T-helper 2 cell treated with Interferon-gamma antibody and Interleukin-4, amounts not matched to agents 5 μg/mL and 100 μg/mL, for 36 hours (primary cell): Measurements from ENCODE around the gene DPYSL4.
A peak's percentile ranks its signal among the peaks of the same experiment; 100 is the strongest.

ENCODE experiments used
- DNase-seq: peaks from one replicate; pipeline ENCODE4 v3.0.0; 2021; ENCODE audit warnings: low spot score
- H3K27ac Mint-ChIP-seq: one replicate; pipeline ENCODE4 v1.8.0; 2021; ENCODE audit warnings: mild to moderate bottlenecking, mixed read lengths
- H3K27me3 Mint-ChIP-seq: one replicate; pipeline ENCODE4 v1.8.0; 2021; ENCODE audit warnings: low read depth, mixed read lengths
- H3K36me3 Mint-ChIP-seq: one replicate; pipeline ENCODE4 v1.8.0; 2021; ENCODE audit warnings: low read depth, mixed read lengths
- H3K4me1 Mint-ChIP-seq: one replicate; pipeline ENCODE4 v1.8.0; 2021; ENCODE audit warnings: low read depth, mixed read lengths
- H3K4me3 Mint-ChIP-seq: one replicate; pipeline ENCODE4 v1.8.0; 2022; ENCODE audit warnings: mild to moderate bottlenecking, moderate library complexity, mixed read lengths
- H3K9me3 Mint-ChIP-seq: one replicate; pipeline ENCODE4 v1.8.0; 2021; ENCODE audit warnings: mixed read lengths

Gene DPYSL4

DNA sequence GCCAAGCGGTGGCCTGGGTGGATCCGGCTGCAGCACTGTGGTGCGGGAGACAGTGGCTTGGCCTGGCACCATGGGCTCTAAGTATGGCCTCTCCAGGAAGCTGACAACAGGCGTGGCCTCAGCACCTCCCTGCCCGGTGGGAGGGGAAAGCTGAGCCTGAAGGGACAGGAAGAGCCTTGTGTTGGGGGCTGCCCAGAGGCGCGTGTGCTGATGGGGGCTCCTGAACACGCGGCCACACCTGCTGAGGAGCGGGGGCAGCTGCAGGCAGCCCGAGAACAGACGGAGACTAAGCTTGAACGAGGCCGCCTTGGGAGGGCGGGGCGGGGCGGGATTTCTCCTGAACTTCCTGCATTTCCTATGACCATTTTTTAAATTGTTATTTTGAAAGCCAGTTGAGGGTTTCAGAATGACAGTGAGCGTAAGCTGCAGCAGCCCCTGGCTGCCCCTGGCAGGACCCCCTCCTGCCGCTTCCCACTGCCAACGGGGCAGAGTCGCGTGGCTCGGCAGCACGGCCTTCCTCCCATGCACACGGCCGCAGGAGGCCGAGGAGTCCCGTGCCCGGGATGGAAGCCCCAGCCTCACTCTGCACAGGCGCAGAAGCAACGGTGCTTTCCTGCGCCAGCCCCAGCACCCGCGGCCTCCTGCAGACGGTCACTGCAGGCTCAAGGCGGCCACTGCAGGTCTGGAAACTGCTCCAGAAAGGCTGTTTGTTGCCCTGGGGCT is 43.2 kb downstream of the DPYSL4 start:
- Mint-ChIP-seq H3K36me3 (no peaks in the 10 kb centered on the region), H3K27me3 (no peaks in the 10 kb centered on the region), H3K4me1 (peaks cover 31% of the 10 kb centered on the region), H3K27ac (peak overlapping the region; percentile 95), H3K9me3 (no peaks in the 10 kb centered on the region), H3K4me3 (peak overlapping the region; percentile 82)
- DNase-seq: peak; percentile 40

DNA sequence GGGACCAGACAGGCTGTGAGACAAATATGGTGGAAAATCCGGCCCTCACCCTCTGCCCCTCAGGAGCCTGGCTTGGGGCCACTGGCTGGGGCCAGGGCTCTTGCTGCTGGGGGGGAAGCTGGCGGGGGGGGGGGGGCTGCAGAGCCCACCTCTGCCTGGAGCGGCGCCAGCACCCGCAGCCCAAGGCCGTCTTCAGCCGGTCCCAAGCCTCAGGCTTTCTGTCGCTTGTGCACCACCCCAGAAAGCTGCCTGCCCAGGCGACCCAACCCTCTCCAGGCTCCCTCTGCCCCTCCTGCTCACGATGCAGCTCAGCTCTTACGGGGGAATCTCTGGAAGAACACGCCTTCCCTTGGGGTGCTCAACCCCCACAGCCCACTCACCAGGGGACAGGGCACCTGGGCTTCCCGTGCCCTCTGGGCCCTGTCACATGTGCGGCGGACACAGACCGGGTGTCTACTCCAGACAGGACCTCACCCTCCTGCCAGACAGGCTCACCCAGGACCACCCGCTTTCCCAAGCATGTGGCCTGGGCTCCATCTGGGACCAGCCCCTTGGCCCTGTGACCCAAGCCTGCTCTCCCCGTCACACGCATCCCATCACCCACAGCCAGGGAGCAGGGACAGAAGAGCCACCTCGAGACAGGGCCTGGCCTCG is 43.9 kb downstream of the DPYSL4 start:
- Mint-ChIP-seq H3K9me3 (no peaks in the 10 kb centered on the region), H3K4me3 (peak overlapping the region; percentile 82), H3K27me3 (no peaks in the 10 kb centered on the region), H3K27ac (peak overlapping the region; percentile 95), H3K4me1 (peaks cover 31% of the 10 kb centered on the region), H3K36me3 (no peaks in the 10 kb centered on the region)
- no peak for DNase-seq

DNA sequence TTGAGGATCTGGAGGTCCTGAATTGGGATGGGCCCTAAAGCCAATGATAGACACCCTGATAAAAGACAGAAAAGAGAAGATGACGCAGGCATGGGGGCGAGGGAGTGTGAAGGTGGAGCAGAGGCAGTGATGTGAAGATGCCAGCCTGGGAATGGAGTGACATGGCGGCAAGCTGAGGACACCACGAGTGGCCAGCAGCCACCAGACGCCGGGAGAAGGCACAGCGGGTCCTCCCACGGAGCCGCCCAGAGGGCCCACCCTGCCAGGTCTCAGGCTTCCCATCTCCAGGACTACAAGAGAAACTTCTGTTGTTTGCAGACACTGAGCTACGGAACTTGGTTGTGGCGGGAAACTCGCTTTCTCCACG is 44.9 kb downstream of the DPYSL4 start:
- Mint-ChIP-seq H3K27ac (peak overlapping the region; percentile 82), H3K4me1 (peaks cover 31% of the 10 kb centered on the region), H3K9me3 (no peaks in the 10 kb centered on the region), H3K36me3 (no peaks in the 10 kb centered on the region), H3K27me3 (no peaks in the 10 kb centered on the region), H3K4me3 (no peak overlapping the region)
- no peak for DNase-seq

DNA sequence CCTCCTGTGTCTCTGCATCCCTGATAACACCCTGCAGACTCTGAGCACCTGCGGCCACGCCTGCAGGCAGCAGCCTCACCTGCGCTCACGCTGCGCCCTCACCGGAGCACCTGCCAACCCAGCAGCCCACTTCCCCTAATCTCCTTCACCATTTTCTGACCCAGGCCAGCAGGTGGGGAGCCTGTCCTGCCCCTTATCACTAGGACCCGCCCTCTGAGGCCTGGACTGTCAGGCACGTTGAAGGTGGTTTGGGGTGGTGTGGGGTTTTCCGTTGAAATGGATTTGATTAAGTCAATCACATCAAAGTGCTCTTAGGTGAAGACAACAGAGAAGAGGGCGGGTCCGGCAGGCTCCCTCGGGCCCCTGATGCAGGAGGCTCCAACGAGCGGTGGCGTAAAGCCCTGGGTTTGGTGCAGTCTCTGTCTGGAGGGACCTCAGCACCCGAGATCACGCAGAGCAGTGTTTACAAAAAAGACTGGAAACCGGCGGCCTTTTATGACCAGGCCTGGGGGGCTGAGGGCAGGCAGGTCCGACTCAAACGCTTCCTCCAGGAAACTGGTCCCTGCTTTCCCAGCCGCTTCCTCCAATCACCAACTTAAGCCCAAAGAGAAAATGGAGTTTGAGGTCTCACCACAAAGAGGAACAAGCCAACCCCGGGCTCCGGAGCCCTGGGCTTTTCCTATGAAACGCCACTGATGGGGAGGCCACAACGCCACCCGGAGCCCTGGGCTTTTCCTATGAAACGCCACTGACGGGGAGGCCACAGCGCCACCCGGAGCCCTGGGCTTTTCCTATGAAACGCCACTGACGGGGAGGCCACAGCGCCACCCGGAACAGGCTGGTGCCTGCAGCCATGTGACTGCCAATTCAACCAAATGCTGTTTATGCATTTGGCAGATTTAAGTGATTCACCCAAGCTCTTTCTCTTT is 45.5 kb downstream of the DPYSL4 start:
- no peaks in the 10 kb centered on the region for H3K27me3 Mint-ChIP-seq
- no peaks in the 10 kb centered on the region for H3K9me3 Mint-ChIP-seq
- H3K4me1 Mint-ChIP-seq: peaks cover 30% of the 10 kb centered on the region
- no peaks in the 10 kb centered on the region for H3K36me3 Mint-ChIP-seq
- DNase-seq: peak; percentile 33
- H3K27ac Mint-ChIP-seq: peak overlapping the region; percentile 83
- peak overlapping the region; percentile 46 for H3K4me3 Mint-ChIP-seq

DNA sequence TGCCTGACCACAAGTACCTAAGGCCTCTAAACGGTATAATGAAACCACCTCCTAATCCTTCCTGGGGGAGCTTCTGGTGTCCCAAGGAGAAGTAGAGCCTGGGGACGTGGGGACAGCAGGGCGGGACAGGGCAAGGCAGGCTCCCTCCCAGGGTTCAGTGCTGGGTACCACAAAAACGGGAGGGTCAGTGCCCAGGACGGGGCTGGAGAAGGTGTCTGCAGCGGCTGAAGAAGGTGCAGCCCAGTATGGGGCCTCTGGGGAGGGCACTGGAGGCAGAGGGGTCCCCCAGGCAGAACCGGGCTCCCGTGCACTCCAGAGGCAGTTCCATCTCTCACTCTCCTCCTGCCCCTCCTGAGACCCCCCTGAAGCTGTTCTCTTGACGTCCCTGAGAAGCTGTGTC is 46.2 kb downstream of the DPYSL4 start:
- Mint-ChIP-seq H3K27me3 (no peaks in the 10 kb centered on the region), H3K4me1 (peaks cover 28% of the 10 kb centered on the region), H3K36me3 (no peaks in the 10 kb centered on the region), H3K27ac (peak overlapping the region; percentile 83), H3K9me3 (no peaks in the 10 kb centered on the region), H3K4me3 (peak overlapping the region; percentile 46)
- no peak for DNase-seq

DNA sequence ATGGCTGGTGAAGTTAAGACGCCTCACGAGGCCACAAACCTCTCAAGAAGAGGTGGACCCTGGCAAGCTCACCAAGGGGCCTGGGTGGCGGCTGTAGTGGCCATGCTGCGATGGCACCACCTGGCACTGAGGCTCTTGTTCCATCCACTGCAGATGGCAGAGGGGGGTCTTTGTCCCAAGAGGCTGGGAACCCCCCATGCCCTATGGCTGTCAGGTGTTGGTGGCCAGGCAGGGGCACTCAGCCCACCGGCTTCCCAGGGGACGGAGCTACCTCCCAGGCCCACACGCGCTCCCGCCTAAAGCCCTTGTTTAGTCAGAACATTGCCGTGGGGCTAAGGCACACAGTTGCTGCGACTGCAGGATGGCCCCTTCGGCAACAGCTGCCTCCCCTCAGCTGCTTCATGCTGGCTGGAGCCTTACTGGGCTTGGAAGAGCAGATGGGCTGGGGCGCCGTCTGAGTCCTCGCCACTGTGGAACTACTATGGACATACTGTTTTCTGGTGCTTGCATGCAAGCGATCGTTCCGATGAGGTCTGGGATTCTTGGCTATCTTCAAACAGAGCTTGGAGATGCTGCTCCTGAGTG is 46.8 kb downstream of the DPYSL4 start:
- H3K27ac Mint-ChIP-seq: no peak overlapping the region
- no peak for DNase-seq
- no peaks in the 10 kb centered on the region for H3K27me3 Mint-ChIP-seq
- no peaks in the 10 kb centered on the region for H3K9me3 Mint-ChIP-seq
- H3K36me3 Mint-ChIP-seq: no peaks in the 10 kb centered on the region
- peaks cover 28% of the 10 kb centered on the region for H3K4me1 Mint-ChIP-seq
- H3K4me3 Mint-ChIP-seq: no peak overlapping the region

DNA sequence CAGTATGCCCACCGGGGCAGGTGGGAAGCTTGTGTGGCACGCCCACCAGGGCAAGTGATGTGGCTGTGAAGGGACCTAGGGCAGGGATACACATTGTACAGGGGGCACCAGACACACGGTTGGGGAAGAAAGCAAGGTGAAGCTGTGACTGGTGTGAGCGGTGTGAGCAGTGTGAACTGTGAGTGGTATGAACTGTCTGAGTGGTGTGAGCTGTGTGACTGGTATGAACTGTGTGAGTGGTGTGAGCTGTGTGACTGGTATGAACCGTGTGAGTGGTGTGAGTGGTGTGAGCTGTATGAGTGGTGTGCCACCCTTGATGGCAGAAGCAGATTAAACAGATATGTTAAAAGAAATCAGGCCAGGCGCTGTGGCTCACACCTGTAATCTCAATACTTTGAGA is 48.1 kb downstream of the DPYSL4 start:
- DNase-seq: no peak
- Mint-ChIP-seq H3K27ac (no peak overlapping the region), H3K36me3 (no peaks in the 10 kb centered on the region)

DNA sequence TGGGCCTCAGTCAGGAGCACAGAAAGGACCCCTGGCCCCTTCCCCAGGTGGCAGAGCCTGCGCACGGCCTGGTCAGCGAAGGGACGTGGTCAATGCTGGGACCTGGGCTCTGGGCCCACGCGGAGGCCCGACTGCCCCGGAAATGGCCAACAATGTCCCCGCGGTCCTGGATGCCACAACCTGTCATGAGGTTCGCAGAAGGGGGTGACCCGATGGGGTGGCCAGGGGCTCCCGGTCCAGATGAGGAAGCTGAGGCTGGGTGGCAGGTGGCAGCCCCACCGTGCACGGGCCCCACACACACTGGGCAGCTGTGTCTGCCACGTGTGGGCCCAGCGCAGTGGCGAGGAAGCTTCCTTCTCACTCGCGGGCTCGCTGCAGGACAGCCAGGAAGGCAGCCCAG is 49.4 kb downstream of the DPYSL4 start:
- H3K9me3 Mint-ChIP-seq: no peaks in the 10 kb centered on the region
- H3K4me3 Mint-ChIP-seq: no peak overlapping the region
- no peaks in the 10 kb centered on the region for H3K27me3 Mint-ChIP-seq
- H3K4me1 Mint-ChIP-seq: peaks cover 17% of the 10 kb centered on the region
- H3K36me3 Mint-ChIP-seq: no peaks in the 10 kb centered on the region
- no peak overlapping the region for H3K27ac Mint-ChIP-seq
- DNase-seq: no peak

More for the DNA sequence above, 48.1 kb downstream of the DPYSL4 start:
- Mint-ChIP-seq H3K9me3 (no peaks in the 10 kb centered on the region), H3K27me3 (no peaks in the 10 kb centered on the region), H3K4me3 (no peak overlapping the region), H3K4me1 (peaks cover 22% of the 10 kb centered on the region)

DNA sequence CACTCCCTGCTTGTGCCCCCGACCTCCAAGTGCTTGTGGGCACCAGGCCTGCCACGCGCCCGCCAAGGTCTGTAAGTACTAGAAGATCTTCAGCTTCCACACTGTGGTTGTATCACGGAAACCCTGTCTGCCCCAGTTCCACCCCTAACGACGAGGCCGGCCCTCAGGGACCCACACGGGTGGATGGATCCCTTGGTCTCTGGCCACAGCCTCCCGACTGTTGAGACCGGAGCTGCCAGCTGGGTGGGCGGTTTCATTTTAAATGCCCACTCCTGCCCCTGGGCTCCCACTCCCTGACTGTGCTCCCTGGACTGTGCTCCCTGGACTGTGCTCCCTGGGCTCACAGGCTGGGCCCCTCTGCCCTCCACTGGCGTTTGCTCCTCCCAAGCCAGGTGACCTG is 50.1 kb downstream of the DPYSL4 start:
- Mint-ChIP-seq H3K4me1 (peaks cover 11% of the 10 kb centered on the region), H3K4me3 (no peak overlapping the region), H3K27me3 (no peaks in the 10 kb centered on the region), H3K9me3 (no peaks in the 10 kb centered on the region), H3K27ac (no peak overlapping the region), H3K36me3 (no peaks in the 10 kb centered on the region)
- no peak for DNase-seq

DNA sequence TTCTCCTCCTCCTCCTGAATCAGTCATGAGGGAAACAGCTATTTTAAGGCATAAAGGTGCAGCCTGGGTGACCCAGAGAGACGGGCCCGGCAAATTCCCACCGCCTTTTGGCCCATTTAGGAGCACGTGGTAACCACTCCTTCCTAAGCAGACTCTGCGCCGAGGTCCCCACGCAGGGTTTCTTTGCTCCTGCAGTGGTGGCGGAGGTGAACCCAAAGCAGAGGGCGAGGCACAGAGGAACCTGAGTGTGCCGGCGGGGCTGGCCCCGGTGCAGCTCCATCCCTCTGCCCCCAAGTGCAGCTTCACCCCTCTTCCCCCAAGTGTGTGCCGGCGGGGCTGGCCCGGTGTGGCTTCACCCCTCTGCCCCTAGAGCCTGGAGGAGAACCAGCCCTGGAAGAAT is 50.6 kb downstream of the DPYSL4 start:
- no peaks in the 10 kb centered on the region for H3K36me3 Mint-ChIP-seq
- no peak overlapping the region for H3K4me3 Mint-ChIP-seq
- no peaks in the 10 kb centered on the region for H3K27me3 Mint-ChIP-seq
- no peak for DNase-seq
- H3K9me3 Mint-ChIP-seq: no peaks in the 10 kb centered on the region
- no peak overlapping the region for H3K27ac Mint-ChIP-seq
- peaks cover 6% of the 10 kb centered on the region for H3K4me1 Mint-ChIP-seq

DNA sequence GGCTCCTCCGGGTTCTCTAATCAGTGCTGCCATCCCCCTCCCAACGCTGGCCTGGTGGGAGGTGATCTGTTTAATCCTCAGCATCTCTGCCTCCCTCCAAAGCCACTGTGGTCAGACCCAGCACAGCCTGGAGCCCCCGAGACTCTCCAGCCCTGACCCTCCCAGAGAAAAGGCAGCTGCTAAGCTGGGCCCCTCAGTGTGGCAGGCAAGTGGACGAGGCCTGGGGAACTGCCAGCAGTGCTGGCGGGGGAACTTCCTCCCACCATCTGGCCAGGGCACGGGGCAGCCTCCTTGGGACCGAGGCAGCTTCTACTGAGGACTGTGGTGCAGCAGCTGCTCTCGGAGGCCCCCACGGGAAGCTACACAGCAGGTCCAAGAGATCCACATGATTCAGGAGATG is 51.1 kb downstream of the DPYSL4 start:
- no peak for DNase-seq
- H3K27ac Mint-ChIP-seq: no peak overlapping the region

DNA sequence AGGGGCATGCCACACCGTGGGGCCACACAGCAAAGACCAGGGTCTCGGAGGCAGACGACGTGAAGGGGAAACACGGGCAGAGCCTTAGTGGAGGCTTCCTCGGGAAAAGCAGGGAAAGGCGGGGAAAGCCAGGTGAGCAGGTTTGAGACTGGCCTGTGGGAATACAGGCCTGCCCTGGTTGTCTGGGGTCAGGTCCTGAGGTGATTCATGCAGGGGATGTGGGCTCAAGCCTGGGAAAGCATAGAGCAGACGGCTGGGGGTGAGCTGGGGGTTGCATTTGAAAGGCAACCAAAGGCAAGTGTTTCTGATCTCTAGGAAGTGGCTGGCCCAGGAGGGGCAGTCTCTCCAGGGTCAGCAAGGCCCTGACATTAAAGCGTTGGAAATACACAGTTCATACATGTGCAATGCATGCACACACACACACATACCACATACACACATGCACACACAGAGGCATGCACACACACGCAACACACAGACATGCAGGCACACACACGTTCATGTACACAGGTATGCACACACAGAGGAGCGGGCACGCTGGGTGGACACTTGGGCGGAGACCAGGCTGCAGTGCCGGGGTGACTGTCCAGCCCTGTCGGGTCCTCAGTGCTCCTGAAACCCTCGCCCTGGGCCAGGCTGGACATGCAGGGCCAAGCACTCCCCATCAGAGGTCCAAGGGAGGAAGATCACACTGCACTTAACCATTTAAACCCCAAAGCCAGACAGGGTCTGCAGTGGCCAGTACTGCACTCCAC is 51.8 kb downstream of the DPYSL4 start:
- no peaks in the 10 kb centered on the region for H3K27me3 Mint-ChIP-seq
- no peaks in the 10 kb centered on the region for H3K9me3 Mint-ChIP-seq
- DNase-seq: no peak
- H3K27ac Mint-ChIP-seq: no peak overlapping the region
- H3K4me3 Mint-ChIP-seq: no peak overlapping the region
- H3K36me3 Mint-ChIP-seq: no peaks in the 10 kb centered on the region
- H3K4me1 Mint-ChIP-seq: no peaks in the 10 kb centered on the region

More for the DNA sequence above, 51.1 kb downstream of the DPYSL4 start:
- no peaks in the 10 kb centered on the region for H3K36me3 Mint-ChIP-seq
- H3K9me3 Mint-ChIP-seq: no peaks in the 10 kb centered on the region
- peaks cover 1% of the 10 kb centered on the region for H3K4me1 Mint-ChIP-seq
- no peaks in the 10 kb centered on the region for H3K27me3 Mint-ChIP-seq
- H3K4me3 Mint-ChIP-seq: no peak overlapping the region
